GM04504 (cell line): ENCODE results near the gene CCDC66.
A peak's percentile ranks its signal among the peaks of the same experiment; 100 is the strongest.
"Not testable (repeated sequence)": the region's sequence is repeated elsewhere in the genome, so short reads cannot be mapped to it uniquely, and the experiment has no call there.

Source experiments
- DNase-seq: peaks from one replicate; pipeline ENCODE4 v3.0.0-alpha.2; 2012; ENCODE audit warnings: low read depth

CCDC66 gene

DNA sequence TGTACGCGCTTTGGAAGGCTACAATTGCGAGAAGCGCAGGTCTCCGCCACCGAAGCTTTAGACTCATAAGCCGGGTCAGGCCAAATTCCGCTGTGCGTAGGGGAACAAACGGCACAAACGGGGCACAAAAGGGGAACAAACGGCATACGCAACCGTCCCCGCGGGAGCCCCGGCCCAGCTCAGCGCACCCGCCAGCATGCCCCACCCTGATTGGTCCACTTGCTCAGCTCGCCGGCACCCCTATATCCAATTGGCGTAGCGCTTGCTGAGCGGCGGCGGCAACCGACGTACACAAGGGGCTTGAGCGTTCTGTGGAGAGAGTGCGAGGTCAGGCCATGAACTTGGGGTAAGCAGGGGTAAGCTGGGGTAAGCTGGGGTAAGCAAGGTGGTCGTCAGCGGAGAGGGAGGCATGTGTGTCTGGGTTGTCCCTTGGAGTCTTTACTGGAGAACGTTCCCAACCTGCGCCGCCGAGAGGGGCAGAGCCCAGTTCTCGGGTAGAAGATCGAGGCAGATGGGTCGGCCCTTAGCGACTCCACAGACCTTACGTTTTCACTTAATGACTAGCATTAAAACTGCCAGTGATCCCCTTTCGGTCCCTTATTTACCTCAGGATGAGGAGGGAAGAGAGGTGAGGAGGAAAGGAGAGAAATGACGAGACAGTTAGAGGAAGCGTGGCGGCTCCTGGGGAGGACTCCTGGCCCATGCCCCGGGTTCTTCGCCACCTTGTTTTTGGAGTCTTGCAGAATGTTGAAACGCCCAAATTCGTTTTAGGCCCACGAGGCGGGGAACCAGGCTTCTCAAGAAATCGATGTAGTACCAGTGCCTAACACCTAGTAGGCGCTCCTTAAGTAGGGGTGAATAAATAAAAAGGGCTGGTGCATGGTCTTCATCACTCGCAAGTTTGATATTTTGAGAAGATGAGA, at the start of gene CCDC66:
TSS of gene CCDC66 (plus strand) at position 268 of the 923 bp plus-strand sequence. CDS start at position 336, 68 bp downstream.
- DNase-seq, result peak; percentile 75

DNA sequence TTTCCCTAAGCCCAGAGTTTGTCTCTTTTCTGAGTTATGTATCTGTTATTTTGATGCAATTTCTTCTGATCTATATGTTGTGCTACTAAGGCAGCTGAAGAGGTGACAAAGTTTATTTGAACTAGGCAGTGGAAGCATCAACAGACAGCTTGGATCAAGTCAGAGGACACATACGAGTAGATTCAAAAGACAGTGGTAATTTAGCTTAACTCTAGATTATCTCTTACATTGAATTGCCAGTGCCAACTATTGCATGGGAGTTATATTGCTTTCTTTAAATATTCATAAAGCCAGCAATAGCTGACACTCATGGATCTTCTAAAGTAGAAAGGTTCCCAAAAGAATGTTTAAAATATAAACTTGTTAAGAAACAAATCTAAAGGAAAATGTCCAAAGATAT, 37.3 kb upstream of the CCDC66 start:
- DNase-seq, result no peak

- no peak for DNase-seq
Measured at GRCh38 chr3:56522374-56522773, 34.6 kb upstream of the CCDC66 start.

GRCh38 chr3:56525291-56525690, 31.7 kb upstream of the CCDC66 start:
- no peak for DNase-seq

- DNase-seq, result no peak
Measured at GRCh38 chr3:56536735-56537134, 20.2 kb upstream of the CCDC66 start.

GRCh38 chr3:56547486-56547885, 9.5 kb upstream of the CCDC66 start:
- DNase-seq, result no peak

DNA sequence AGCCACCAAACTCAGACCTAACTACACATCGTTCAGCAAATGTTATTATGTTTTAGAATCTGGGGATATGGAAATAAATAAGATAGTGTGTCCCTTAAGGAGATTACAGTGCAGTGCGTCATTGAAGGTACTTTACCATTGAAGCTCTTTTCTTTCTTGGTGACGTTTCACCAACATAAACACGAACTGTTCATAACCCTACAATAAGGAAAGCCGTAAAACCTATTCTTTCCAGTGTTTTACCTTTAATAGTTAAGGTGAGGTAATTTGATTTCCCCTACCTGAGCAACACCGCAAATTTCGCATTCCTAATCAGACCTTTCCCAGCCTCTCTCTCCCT, 826 bp downstream of the CCDC66 start:
- no peak for DNase-seq

GRCh38 chr3:56573501-56573900, 16.5 kb downstream of the CCDC66 start:
- no peak for DNase-seq

GRCh38 chr3:56581941-56582340, 25.0 kb downstream of the CCDC66 start:
- DNase-seq, result not testable (repeated sequence)

DNA sequence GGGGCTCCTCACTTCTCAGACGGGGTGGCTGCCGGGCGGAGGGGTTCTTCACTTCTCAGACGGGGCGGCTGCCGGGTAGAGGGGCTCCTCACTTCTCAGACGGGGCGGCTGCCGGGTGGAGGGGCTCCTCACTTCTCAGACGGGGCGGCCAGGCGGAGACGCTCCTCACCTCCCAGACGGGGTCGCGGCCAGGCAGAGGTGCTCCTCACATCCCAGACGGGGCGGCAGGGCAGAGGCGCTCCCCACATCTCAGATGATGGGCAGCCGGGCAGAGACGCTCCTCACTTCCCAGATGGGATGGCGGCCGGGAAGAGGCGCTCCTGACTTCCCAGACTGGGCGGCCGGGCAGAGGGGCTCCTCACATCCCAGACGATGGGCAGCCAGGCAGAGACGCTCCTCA, 27.3 kb downstream of the CCDC66 start:
- DNase-seq, result not testable (repeated sequence)

GRCh38 chr3:56590814-56591213, 33.8 kb downstream of the CCDC66 start:
- no peak for DNase-seq

DNA sequence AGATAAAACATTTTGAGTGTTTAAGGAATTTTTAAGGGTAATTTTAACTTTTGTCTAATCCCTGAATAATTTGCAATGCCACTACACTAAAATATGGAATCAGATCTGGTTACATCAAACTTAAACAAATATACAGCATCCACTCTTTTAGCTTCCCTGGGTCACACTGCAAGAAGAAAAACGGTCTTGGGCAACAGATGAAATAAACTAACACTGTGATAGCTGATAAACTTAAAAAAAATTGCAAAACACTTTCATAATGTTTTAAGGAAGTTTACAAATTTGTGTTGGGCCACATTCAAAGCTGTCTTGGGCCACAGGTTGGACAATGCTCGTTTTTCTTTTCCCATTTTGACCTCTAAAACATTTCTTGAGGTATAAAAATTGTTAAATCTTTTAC, 34.3 kb downstream of the CCDC66 start:
- no peak for DNase-seq

DNA sequence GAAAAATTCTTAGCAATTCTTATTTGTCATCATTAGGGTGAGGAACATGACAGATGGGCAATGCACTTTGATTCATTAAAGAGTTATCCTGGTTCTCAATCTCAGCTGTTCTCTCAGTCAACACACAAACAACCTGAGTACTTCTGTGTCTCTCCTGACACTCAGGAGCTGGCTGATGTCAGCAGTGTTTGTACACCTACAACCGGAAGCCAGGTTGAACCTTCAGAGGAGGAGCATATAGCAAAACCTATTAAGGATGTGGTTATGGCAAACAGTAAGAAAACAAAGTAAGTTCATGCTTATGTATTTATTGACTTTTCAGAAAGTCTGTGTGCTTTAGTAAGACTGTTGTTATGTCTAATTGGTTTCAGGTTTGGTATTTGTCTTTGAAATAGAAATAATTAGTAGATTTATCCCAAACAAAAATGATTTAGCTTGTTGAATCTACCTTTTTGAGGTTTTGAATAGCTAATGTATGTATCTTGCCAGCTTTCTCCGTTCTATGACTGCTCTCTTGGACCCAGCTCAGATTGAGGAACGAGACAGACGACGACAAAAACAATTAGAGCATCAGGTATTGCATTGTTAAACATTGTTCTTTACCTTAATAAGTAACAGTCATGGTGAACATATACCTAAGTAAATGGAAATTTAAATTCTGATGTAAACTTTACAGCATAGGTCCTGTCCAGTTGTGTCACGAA, 36.6 kb downstream of the CCDC66 start:
- DNase-seq, result no peak

- DNase-seq, result no peak
Measured at GRCh38 chr3:56595975-56596840, 39.2 kb downstream of the CCDC66 start.

GRCh38 chr3:56608479-56608878, 51.5 kb downstream of the CCDC66 start:
- DNase-seq, result not testable (repeated sequence)

DNA sequence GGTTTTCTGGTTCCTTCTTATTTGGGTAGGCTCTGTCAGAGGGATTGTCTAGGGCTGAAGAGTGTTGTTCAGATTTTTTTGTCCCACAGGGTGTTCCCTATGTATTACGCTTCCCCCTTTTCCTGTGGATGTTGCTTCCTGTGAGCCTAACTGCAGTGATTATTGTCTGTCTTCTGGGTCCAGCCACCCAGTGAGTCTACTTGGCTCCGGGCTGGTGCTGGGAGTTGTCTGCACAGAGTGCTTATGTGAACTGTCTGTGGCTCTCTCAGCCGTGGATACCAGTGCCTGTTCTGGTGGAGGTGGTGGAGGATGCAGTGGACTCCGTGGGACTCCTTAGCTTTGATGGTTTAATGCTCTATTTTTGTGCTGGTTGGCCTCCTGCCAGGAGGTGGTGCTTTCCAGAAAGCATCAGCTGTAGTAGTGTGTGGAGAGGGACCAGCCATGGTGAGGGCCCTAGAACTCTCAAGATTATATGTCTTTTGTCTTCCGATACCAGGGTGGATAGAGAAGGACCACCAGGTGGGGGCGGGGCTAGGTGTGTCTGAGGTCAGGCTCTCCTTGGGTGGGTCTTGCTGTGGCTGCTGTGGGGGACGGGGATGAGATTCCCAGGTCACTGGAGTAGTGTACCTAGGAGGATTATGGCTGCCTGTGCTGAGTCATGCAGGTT, 53.8 kb downstream of the CCDC66 start:
- DNase-seq, result no peak

DNA sequence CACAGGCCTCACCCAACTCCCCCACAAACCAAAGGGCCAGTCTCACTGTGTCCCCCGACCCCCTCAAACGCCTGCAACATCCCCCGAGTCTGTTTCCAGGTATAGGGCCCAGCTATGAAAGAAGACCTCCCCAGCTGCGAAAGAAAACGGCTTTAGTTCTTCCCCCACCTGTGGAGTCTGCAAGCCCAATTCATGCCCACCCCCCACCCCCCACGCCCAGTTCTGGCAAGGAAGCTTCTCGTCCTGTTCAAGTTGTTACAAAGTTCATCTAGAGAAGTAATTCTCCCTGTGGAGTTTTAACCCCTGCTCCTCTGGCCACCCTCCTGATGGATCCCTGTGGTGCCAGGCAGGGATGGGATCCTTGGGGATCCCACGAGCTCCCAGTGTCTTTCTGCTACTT, 54.4 kb downstream of the CCDC66 start:
- DNase-seq, result no peak

GRCh38 chr3:56612146-56612545, 55.2 kb downstream of the CCDC66 start:
- no peak for DNase-seq

- no peak for DNase-seq
Measured at GRCh38 chr3:56613016-56613415, 56.0 kb downstream of the CCDC66 start.

GRCh38 chr3:56616478-56617006, 59.6 kb downstream of the CCDC66 start:
- no peak for DNase-seq

GRCh38 chr3:56620371-56620770, 63.4 kb downstream of the CCDC66 start:
- no peak for DNase-seq

- DNase-seq, result no peak
Measured at GRCh38 chr3:56621681-56622080, 64.7 kb downstream of the CCDC66 start.
